ENCODE data around the gene INTS14.
"Not testable (repeated sequence)": the region's sequence is repeated elsewhere in the genome, so short reads cannot be mapped to it uniquely, and the experiment has no call there.

Gene INTS14

DNA sequence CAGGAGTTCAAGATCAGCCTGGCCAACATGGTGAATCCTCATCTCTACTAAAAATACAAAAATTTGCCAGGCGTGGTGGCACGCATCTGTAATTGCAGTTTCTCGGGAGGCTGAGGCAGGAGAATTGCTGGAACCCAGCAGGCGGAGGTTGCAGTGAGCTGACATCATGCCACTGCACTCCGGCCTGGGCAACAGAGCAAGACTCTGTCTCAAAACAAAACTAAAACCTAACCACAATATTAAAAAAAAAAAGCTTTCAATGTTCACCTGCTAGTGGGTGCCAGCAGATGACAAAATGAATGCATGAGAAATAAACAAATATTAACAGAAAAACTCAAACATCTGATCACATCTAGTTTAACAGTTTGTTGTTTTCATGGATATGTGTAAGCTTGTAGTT, 19.8 kb upstream of the INTS14 start:
- no peak for DNase-seq
- ATAC-seq = peak; percentile 43

DNA sequence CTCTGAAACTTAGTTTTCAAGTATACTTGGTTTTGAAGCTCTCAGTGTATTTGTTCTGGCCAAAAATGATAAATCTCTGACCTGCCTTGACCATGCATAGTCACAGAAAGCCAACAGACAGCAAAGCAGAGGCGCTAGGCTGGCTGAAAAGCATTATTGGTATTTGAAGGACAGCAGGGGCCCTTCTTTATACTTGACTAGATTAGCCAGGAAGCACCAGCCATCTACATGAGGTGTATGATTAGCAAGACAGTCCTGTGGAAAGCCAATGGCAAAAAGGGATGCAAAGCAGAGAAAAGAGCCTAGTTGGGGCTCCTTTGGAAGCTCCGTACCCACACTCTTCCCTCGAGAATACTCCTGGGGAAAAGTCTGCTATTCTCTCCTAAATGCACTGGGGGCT, 18.6 kb upstream of the INTS14 start:
- no peak for DNase-seq
- no peak for ATAC-seq

DNA sequence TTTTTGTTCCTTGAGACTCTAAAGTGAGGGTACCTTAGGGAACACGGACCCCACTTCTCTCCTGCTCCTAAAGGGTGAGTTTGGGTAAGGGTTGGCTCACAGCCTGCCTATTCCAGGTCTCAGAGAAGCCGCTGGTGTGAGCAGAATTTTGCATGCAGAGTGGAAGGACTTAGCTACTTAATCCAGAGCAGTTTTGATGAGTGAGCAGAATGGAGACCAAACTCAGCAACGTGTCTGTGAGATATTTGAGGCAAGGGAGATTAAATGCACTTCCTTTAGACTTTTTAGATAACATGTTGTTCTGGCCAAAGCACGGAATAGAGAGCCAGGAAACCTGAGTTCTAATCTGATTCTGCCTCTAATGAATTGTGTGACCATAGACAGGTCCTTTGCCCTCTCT, 15.9 kb upstream of the INTS14 start:
- no peak for ATAC-seq
- DNase-seq = no peak

DNA sequence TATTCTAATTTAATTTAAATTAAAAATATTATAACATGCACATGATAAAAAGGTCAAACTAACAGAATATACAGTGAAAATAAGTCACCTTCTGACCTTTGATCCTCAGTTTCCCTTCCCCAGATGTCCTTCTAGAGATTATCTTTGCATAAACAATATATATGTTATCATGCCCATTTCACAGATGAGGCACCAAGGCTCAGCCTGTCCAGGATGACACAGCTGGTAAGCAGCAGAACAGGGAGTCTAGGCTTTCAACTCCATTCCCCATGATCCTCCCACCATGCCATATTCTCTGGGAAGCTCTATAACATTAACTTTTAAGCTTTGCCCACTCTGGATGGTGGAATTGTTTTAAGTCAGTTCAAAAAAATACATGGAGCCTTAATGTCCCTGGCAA, 12.2 kb upstream of the INTS14 start:
- ATAC-seq (no peak), DNase-seq (no peak)

DNA sequence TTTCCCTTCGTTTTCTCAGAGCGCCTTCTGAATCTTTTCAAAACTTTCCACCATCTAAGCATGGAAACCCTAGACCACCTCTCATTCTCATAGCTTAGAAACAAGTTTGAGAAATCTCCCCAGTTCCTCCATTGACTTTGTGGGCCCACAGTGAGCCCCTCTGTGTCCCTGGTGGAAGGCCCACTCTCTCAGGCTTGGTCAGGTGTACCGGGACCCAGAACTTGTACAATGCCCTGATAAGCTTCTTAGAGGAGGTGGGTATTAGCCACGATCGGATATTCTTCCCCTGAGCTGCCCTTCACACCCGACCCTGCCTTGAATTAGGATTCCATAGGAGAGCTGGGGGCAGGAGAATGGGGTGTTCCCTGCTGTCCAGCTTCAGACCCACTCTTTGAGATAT, 10.7 kb upstream of the INTS14 start, which contains the start of gene SLC24A1:
Gene SLC24A1, plus strand, starts transcription at position 301 of the 400 bp plus-strand sequence. CDS start 2,143 bp downstream, outside the sequence.
- DNase-seq (no peak), ATAC-seq (no peak)

DNA sequence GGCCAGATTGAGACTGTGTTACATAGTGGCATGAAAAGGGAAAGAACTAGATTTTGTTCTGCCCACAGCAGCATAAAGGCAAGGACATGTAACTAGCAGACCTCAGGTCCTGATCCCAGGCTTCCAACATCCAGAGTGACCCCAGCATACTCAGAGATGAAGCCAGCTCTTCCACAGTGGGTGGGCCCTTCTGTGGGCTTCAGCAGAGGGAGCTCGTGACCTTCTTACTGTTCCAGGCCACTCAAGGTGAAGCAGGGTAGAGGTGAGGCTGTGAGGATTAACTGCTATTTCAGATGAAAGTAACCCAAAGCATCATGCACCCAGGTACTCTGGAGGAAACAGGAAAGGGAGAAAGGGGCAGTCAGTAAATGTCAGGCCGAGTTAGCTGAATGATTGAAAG, 9.9 kb upstream of the INTS14 start:
- ATAC-seq (no peak), DNase-seq (no peak)

DNA sequence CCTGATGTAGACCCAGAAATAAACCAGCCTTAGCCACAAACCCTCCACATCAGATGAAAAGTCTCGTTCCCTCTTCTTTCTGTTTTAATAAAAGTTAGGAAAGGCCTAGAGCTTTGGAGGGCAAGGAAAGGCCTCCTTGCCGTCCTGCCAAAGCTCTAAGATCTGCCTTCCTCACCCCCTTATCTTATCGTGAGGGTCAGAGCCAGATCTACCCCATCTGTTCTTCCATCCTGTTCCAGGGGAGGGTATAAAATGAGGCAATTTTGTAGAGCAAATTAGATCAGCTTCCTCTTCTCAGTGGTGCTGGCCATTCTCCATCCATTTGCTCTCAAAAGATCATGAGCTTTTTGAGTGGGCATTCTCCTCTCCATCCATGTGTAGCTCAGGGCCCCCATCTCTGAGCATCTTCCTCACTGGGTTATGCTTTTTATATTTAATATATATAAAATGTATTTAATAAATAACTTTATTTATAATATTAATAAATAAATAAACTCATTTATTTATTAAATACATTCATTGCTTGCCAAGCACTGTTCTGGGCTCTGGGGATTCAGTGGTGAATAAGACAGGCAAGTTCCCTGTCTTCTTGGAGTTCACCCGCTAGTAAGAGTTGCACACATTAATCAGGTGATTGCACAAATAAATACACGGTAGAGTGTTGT, 8.8 kb upstream of the INTS14 start:
- ATAC-seq (no peak), DNase-seq (no peak)

DNA sequence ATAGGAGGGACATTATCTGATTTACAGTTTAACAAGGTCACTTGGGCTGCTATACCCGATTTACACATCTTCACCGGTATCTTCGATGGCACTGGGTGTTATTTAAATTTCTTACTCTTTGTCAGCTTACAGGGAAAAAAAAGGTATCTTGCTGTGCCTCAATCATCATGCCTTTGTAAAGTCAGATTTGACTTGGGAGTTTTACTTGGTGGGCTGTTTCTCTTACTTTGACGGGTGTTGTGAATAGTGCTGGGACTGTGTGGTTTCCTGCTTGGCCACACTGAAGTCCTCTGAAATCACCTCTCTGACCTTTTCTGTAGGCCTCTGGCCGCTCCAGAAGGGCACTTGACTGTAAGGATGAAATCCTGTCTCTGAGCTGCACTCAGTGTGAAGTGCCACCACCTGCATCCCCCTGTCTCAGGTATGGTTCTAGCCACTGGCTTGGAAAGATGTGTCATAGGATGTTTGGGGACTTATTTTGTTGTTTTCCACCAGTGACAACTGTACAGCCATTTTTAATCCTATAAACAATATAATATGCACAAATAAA, 7.7 kb upstream of the INTS14 start:
- DNase-seq (no peak), ATAC-seq (no peak)

DNA sequence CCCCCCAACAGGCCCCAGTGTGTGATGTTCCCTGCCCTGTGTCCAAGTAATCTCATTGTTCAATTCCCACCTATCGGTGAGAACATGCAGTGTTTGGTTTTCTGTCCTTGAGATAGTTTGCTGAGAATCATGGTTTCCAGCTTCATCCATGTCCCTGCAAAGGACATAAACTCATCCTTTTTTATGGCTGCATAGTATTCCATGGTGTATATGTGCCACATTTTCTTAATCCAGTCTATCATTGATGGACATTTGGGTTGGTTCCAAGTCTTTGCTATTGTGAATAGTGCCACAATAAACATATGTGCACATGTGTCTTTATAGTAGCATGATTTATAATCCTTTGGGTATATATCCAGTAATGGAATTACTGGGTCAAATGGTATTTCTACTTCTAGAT, 5.0 kb upstream of the INTS14 start:
- ATAC-seq, DNase-seq: not testable (repeated sequence)

DNA sequence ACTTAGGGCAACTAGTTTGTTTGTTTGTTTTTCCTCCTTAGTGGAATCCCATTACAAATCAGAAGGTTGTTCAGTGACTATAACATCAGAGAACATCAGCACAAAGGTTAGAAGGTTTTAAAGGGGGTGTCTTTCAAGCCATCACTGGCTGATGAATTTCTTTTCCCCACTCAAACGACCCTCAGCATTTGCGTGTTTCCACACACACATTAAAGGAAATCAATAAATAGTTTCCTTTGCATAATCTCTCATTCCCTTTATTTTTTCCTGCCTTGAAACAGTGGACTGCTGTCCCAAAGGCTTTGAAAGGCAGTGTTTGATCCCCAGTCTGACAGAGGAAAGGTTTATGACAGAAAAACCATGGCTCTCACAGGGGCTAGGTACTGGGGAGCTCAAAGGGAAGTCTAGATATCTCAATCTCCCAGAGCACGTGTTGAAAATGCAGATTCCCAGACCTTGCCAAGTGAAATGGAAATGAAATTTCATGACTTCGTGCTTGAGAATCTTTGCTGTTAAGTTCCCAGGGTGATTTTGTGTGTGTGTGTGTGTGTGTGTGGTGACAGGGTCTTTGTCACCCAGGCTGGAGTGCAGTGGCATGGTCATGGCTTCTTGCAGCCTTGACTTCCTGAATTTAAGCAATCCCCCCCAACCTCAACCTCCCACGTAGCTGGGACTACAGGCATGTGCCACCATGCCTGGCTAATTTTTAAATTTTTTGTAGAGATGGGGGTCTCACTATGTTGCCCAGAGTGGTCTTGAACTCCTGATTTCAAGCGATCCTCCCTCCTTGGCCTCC, 2.2 kb upstream of the INTS14 start:
- ATAC-seq (no peak), DNase-seq (no peak)

DNA sequence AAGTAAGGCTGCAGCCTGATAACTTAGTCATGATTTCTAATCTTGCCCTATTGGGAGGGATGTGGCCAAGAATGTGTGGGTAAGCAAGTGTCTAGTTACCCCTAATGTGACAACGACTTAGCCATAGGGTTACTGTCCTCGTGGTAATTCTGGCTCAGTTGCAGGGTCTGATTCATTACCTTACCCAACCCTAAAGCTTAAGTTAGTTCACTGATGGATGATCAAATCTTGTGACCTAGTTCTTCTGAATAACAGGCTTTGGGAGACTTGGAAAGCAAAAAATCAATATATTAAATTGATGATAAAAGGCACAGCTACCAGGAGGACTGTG, 1.6 kb upstream of the INTS14 start:
- no peak for ATAC-seq
- DNase-seq = peak; percentile 4

DNA sequence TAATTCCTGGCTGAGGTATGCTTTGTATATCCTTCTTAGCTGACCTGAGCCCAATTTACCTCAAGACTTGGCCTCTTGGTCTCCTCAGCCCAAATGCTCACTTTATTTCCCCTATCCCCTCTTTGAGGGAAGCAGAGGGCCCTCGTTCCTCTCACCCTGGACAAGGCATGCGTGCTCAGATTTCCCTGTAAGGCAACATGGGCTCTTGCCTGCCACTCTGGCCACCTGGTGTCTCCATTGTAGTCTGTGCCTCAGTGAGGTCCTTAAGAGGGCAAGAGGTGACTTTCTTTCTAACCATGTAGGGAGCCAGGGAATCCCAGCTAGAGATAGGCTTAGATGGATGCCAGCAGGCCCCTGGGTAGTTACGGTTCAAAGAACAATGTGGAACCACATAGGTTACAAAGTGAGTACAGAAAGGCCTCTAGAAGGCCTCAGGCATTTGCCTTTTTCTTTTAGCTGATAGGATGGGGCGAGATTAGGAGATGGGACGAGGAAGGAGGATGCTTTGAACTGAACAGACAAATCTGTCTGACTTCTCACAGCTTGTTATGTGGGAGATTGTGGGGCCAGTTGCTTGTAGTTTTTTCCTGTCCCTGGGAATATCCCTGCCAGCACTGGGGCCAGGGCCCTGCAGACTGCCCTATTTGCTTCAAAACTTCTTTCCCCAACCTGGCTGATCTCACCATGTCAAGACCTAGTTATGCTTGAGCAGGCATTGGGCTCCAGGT, 1.1 kb upstream of the INTS14 start:
- DNase-seq = peak; percentile 12

DNA sequence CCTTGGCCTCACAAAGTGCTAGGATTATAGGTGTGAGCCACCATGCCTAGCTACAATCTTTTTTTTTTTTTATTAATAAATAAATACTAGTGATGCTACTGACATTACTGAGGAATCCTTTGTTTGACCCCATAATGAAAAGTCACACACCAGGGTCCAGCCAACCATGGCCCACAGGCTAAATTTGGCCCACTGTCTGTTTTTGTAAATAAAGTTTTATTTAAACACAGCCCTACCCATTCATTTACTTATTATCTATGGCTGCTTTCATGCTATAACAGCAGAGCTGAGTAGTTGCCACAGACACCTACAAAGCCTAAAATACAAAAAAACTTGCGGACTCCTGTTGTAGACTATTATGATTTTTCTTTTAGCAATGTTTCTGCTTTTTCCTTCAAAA, 7.4 kb downstream of the INTS14 start:
- ATAC-seq = no peak
- no peak for DNase-seq

More for the DNA sequence above, 1.1 kb upstream of the INTS14 start:
- ATAC-seq = no peak

DNA sequence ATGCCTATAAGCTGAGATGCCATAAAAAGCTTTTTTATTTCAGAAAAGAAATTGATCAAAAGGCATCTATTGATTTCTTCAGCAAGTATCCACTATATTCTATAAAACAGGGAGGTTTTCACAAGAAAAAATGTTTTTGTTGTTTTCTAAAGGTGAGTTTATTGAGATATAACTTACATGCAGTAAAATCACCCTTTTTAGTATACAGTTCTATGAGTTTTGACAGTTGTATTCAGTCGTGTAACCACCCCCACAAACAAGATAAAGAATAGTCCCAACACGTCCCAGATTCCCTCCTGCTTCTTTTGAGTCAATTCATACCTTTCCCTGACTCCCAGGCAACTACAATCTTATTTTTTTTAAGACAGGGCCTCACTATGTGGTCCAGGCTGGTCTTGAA, 7.8 kb downstream of the INTS14 start:
- no peak for ATAC-seq
- DNase-seq = no peak

DNA sequence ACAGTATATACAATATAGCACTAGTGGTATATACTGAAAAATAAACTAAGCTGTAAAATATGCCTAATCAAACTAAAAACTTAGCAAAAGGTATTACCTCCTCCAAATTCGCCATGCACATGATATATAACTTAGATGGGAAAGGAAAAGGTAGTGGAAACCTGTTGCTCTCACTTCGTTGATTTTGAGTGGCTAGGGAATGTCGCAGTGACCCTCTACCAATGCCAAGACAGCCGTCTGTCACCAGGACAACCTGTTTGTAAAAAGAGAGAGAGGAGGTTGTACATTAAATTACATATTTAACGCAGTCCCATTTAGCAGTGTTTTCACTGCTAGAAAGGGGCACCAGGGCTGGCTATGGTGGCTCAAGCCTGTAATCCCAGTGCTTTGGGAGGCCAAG, 11.3 kb downstream of the INTS14 start:
- no peak for DNase-seq
- ATAC-seq = no peak

DNA sequence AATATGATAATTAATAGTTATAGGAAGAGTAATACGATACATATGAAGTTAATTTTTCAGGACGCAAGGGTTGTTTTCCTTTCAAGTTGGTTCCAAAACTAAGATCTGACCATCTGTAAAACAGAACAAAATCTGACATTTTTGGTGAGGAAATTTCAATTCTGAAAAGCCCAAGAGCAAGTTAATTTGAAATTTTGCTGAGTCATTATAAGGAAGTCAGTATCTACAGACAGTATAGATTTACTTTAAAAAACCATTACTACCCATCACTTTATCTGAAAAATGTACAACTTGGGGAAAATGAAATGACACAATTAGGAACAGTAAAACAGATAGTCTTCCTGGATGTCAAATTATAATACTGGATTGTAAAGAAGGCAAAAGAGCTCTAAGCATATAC, 12.5 kb downstream of the INTS14 start:
- no peak for ATAC-seq
- no peak for DNase-seq

DNA sequence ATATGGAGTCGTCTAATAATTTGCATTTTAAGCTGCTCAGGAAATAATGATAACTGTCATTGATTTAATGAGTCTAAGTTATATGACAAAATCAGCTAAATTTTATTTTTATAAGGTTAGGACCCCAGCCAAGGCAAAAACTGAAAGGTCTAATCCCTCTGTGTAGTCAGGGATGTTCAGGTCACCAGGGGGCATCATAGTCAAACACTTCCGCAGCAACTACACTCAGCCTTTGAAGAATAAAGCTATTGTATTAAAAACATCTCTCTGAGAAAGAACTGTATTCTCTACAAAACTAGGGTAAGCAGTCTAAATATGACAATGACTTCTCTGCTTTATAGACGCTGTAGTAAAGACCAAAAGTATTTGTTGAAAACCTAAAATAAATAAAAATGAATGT, 15.0 kb downstream of the INTS14 start:
- ATAC-seq (no peak), DNase-seq (no peak)

DNA sequence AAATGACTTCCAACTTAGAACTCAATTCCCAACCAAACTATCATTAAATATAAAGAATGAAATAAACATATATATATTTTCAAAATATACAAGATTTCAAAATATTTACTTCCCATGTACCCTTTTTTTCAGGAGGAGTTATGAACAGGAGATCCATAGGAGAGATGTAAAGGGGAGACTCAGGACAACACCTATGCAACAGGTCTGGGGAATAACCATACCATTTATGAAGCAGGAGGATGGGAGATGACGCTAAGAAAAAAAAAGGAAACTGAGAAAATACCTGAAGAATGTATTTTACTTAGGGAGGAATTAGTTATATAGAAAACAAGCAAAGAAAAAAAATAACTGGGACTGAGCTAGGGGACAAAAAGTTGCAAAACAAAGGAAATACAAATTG, 23.8 kb downstream of the INTS14 start:
- ATAC-seq = no peak
- no peak for DNase-seq

DNA sequence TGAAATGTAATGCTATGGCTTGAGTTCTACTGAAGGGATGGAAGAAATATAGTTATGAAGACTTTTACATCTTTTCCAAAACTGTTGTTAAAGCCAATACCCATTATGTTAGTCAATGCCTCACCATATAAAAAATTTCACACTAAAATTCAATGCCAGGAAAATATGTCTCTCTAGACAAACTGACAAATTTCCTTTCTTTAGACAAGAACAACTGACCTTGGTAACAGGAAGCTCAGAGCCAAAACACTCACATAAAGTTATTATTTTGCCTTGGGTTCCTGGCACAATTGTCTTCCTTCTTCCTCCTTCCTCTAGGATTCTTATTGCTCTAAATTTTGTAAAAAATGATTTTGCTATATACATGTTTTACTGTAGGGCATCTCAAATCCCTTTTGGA, 26.7 kb downstream of the INTS14 start:
- DNase-seq (no peak), ATAC-seq (no peak)

DNA sequence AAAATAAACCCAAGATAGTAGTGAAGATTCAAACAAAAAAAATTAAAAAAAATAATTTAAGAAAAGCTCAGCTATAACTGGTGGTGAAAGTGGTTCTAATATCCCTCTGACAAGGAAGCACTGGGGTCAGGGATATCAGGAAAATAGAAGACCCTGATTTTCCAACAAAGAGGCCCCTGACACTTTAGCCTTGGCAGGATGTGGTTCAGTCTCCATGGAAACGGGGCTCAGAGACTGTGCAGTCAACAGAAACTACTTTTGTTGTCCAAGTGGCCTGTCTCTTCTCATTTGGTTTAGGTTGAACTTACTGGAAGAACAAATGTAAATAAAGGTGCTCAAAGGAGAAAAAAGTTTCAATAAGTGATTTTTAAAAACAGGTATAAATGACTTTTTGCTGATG, 27.2 kb downstream of the INTS14 start:
- DNase-seq (peak; percentile 33), ATAC-seq (peak; percentile 43)

DNA sequence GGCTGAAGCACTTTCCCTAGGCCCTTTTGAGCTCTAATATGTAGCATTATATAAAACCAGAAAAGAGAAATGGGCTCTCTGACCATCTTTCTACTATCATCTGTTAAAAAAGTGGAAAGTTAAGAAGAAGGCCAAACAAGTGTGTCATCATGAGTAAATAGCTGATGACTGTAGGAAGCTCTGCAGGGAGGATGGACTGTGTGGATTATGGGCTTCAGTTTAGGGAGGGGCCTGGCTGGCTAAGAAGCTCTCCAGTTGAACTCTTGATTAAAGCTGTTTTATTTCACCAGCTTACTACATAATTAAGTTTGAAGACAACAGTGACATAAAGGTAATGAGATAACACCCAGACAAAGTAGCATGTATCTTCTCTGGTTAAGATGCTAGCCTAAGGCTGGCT, 30.6 kb downstream of the INTS14 start:
- no peak for ATAC-seq
- DNase-seq = no peak

DNA sequence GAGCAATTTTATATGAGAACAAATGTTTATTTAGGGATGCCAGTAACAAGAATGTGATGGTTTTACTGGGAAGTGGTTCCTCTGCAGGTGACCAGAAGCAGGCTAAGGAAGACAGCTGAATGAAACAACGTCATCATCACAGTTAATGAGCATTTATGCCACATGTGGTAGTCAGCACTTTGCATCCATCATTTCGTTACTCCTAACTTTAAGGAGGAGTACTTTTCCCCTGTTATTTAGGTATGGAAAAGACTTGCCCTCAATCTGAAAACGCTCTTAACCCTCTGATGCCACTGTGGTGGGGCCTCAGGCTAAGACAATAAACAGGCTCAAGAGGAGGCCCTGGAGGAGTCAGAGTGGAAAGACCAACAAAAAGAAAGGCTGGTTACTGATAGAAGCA, 31.2 kb downstream of the INTS14 start:
- DNase-seq (no peak), ATAC-seq (no peak)

All from stimulated activated naive CD8-positive, alpha-beta T cell treated with anti-CD3 and anti-CD28 coated beads, Interleukin-15, Interleukin-2, amounts not matched to agents 100 U/mL and 50 U/mL, for 24 hours (primary cell).